Fibroblast of lung (primary cell): ENCODE results near the gene NONO. TPM values are rescaled to one million over a fixed set of nuclear protein-coding genes. Genes with fewer than 3 reads are reported as not detected.
"Not testable (repeated sequence)": the region's sequence is repeated elsewhere in the genome, so short reads cannot be mapped to it uniquely, and the experiment has no call there.

Source experiments
- DNase-seq, 2 donors: peaks; one replicate each; pipeline versions ENCODE4 v3.0.0 to v3.0.0-alpha.2; 2010; ENCODE audit warnings: low read depth in 2 of 2
- H2AFZ ChIP-seq: 2 replicates; pipeline ENCODE4 v1.5.1; 2012; ENCODE audit warnings: low read length, control low read depth, inconsistent platforms
- H3K27ac ChIP-seq: 2 replicates; pipeline ENCODE4 v1.5.1; 2011; ENCODE audit warnings: low read length, control low read depth; ENCODE audit not compliant: insufficient read depth
- H3K27me3 ChIP-seq: 2 replicates; pipeline ENCODE4 v1.5.1; 2011; ENCODE audit warnings: mild to moderate bottlenecking, low read length; ENCODE audit not compliant: control insufficient read depth, insufficient read depth
- H3K36me3 ChIP-seq: 2 replicates; pipeline ENCODE4 v1.5.1; 2011; ENCODE audit warnings: low read length; ENCODE audit not compliant: control insufficient read depth, insufficient read depth
- H3K4me1 ChIP-seq: 2 replicates; pipeline ENCODE4 v1.5.1; 2011; ENCODE audit warnings: low read length; ENCODE audit not compliant: control insufficient read depth, insufficient read depth; ENCODE audit errors: extremely low read depth
- H3K4me2 ChIP-seq: 2 replicates; pipeline ENCODE4 v1.5.1; 2011; ENCODE audit warnings: low read length, control low read depth; ENCODE audit not compliant: insufficient read depth; ENCODE audit errors: extremely low read depth
- H3K4me3 ChIP-seq, 4 experiments: fragments of 200-600 bp in 1 of 4; sonication (generic) in 1 of 4; replicated peaks in 1 of 4; 2 replicates each; pipeline ENCODE4 v1.5.1; 2011 to 2016; ENCODE audit warnings: low read length in 4 of 4, low read depth in 3 of 4, mild to moderate bottlenecking in 3 of 4, control low read depth in 2 of 4, inconsistent platforms in 1 of 4, mixed read lengths in 1 of 4; ENCODE audit not compliant: insufficient read depth in 1 of 4; ENCODE audit errors: control extremely low read depth in 1 of 4
- H3K79me2 ChIP-seq: 2 replicates; pipeline ENCODE4 v1.5.1; 2012; ENCODE audit warnings: mild to moderate bottlenecking, low read length, inconsistent platforms; ENCODE audit not compliant: control insufficient read depth, insufficient read depth
- H3K9ac ChIP-seq: 2 replicates; pipeline ENCODE4 v1.5.1; 2011; ENCODE audit warnings: mild to moderate bottlenecking, low read length, control low read depth; ENCODE audit not compliant: insufficient read depth
- H3K9me3 ChIP-seq: 2 replicates; pipeline ENCODE4 v1.5.1; 2012; ENCODE audit warnings: low read depth, low read length; ENCODE audit not compliant: control insufficient read depth, insufficient read depth
- H4K20me1 ChIP-seq: 2 replicates; pipeline ENCODE4 v1.5.1; 2011; ENCODE audit warnings: low read length; ENCODE audit not compliant: control insufficient read depth, insufficient read depth; ENCODE audit errors: extremely low read depth
- EZH2 ChIP-seq: IDR thresholded peaks from 2 replicates; pipeline ENCODE4 v1.5.1; 2012; ENCODE audit warnings: low read length, control low read depth, mild to moderate bottlenecking; ENCODE audit errors: missing control alignments
- polyA plus RNA-seq, 2 donors: library from polyadenylated mRNA; depleted of rRNA in 1 of 2; stranded (reverse) in 1 of 2; unstranded in 1 of 2; fragments of >200 nt; gene quantifications; 2 replicates each; pipeline ENCODE4 v1.2.1, GENCODE V29; 2011 to 2012; ENCODE audit warnings: missing spikeins in 1 of 2
- total RNA-seq: library from RNA; depleted of rRNA; stranded (reverse); fragments of >200 nt; gene quantifications from 2 replicates; pipeline ENCODE4 v1.2.1, GENCODE V29; 2014
- TF ChIP-seq, protein P1 (sequence below), 2 donors: IDR thresholded peaks in 1 of 2; conservative IDR thresholded peaks in 1 of 2; 1 replicate in 1 of 2; 2 replicates in 1 of 2; pipeline ENCODE4 v1.5.1; 2011 to 2012; ENCODE audit warnings: low read length in 2 of 2, control low read depth in 1 of 2, inconsistent platforms in 1 of 2, low read depth in 1 of 2, mild to moderate bottlenecking in 1 of 2

Gene NONO
- total and polyA plus RNA-seq, 2 donors (not counting 1 experiment from before 2014, with no cell fraction given), result 165 to 355 TPM

DNA sequence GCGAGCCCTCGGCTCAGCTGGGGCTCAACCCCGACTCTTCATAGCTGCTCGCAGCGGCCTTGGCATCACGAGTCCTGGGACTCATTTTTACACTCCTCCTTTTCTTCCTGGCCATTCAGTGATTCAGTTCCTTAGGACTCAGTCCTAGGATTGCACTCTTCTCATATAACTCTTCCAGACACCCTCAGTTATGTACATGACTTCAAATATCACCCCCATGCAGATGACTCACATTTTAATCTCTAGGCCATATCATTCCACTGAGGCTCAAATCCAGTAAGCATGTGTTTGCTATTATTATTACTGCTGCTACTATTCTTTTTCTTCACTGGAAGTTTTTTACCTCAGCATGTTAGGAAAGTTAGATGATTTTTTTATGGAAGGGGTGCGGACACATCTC, 32.5 kb downstream of the NONO start:
- Histone ChIP-seq H3K27ac (no peak overlapping the region), H3K79me2 (no peaks in the 10 kb centered on the region), H3K36me3 (no peaks in the 10 kb centered on the region), H3K4me2 (no peak overlapping the region), H3K4me3 (no peak overlapping the region), H3K27me3 (no peaks in the 10 kb centered on the region), H3K9me3 (no peaks in the 10 kb centered on the region), H2AFZ (no peak overlapping the region), H3K9ac (no peak overlapping the region), H3K4me1 (no peaks in the 10 kb centered on the region), H4K20me1 (no peaks in the 10 kb centered on the region)
- TF ChIP-seq EZH2, result no peak
- TF ChIP-seq, protein P1, sequence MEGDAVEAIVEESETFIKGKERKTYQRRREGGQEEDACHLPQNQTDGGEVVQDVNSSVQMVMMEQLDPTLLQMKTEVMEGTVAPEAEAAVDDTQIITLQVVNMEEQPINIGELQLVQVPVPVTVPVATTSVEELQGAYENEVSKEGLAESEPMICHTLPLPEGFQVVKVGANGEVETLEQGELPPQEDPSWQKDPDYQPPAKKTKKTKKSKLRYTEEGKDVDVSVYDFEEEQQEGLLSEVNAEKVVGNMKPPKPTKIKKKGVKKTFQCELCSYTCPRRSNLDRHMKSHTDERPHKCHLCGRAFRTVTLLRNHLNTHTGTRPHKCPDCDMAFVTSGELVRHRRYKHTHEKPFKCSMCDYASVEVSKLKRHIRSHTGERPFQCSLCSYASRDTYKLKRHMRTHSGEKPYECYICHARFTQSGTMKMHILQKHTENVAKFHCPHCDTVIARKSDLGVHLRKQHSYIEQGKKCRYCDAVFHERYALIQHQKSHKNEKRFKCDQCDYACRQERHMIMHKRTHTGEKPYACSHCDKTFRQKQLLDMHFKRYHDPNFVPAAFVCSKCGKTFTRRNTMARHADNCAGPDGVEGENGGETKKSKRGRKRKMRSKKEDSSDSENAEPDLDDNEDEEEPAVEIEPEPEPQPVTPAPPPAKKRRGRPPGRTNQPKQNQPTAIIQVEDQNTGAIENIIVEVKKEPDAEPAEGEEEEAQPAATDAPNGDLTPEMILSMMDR (conservative IDR thresholded peaks at IDR 0.05 in 1 of 2, IDR thresholded peaks at IDR 0.05 in 1 of 2; ENCODE audit: low read depth in 1 of 2, low read length in 2 of 2), result no peak
- DNase-seq, result peak; percentile 62 to 87

DNA sequence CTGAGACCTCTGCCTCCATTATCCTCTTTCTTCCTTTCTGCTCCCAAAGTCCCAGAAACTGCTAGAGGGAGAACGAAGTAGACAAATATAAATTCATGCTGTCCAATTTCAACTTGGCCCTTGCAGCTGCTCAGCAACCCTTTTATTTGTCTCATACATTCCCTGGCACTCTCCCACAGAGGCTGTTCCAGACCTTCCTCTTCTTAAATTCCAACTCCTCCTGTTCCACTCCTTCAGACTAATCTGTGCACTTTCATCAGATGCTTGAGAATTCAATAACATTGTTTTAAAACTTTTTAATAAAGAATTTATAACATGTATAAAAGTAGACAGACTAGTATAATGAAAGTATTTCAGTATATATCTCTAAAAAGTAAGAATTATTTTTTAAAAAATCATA, 33.5 kb downstream of the NONO start:
- H3K4me1 ChIP-seq, H3K4me3 ChIP-seq, H3K4me2 ChIP-seq, H3K79me2 ChIP-seq, H3K9ac ChIP-seq, H3K36me3 ChIP-seq, H4K20me1 ChIP-seq, H3K27me3 ChIP-seq, H2AFZ ChIP-seq, H3K27ac ChIP-seq, H3K9me3 ChIP-seq: not testable (repeated sequence)
- DNase-seq, result peak in 1 of 2 donors; percentile 22

DNA sequence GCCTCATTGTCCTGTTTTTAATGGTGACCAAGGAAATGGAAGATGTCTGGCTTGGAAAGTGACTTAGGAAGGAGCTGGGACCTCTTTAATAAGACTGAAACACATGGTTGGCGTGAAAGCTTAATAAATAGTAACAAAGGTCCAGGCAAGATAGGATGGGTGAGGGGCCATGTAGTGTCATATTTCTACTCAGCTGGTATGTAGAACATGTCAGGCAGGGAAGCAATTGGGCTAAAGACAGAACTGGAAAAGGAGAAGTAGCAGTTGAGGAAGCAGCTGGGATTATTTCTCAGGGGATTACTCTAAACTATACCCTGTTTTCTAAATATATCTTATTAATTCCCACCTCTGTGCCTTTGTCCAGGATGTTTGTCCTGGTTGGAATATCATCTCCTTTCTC, 36.7 kb downstream of the NONO start:
- no peaks in the 10 kb centered on the region for H3K9me3 ChIP-seq
- H3K36me3 ChIP-seq, result no peaks in the 10 kb centered on the region
- H2AFZ ChIP-seq, result no peak overlapping the region
- no peaks in the 10 kb centered on the region for H3K79me2 ChIP-seq
- no peaks in the 10 kb centered on the region for H3K27me3 ChIP-seq
- no peak overlapping the region for H3K9ac ChIP-seq
- TF ChIP-seq EZH2, result no peak
- TF ChIP-seq, protein P1 (conservative IDR thresholded peaks at IDR 0.05 in 1 of 2, IDR thresholded peaks at IDR 0.05 in 1 of 2; ENCODE audit: low read depth in 1 of 2, low read length in 2 of 2), result no peak
- no peak for DNase-seq
- no peak overlapping the region for H3K4me3 ChIP-seq
- no peaks in the 10 kb centered on the region for H3K4me1 ChIP-seq
- H4K20me1 ChIP-seq, result no peaks in the 10 kb centered on the region
- H3K4me2 ChIP-seq, result no peak overlapping the region
- H3K27ac ChIP-seq, result no peak overlapping the region
